Peyer's patch (tissue), 4 donors: ENCODE results near the gene MESP1. TPM values are rescaled to one million over a fixed set of nuclear protein-coding genes. Genes with fewer than 3 reads are reported as not detected.

ENCODE experiments used
- DNase-seq, 3 donors: peaks; one replicate each; pipeline ENCODE4 v3.0.0-alpha.2; 2017 to 2019
- H3K27ac ChIP-seq, 4 donors: fragments of 200-600 bp; sonication (generic); one replicate each; pipeline ENCODE4 v1.5.1; 2016 to 2019
- H3K27me3 ChIP-seq, 2 donors: fragments of 200-600 bp; sonication (generic); one replicate each; pipeline ENCODE4 v1.5.1; 2019
- H3K36me3 ChIP-seq, 3 donors: fragments of 200-600 bp; sonication (generic); one replicate each; pipeline ENCODE4 v1.5.1; 2016 to 2019
- H3K4me1 ChIP-seq, 4 donors: fragments of 200-600 bp; sonication (generic); one replicate each; pipeline ENCODE4 v1.5.1; 2016 to 2019
- H3K4me3 ChIP-seq, 4 donors: fragments of 200-600 bp; sonication (generic); 1 replicate in 3 of 4; 2 replicates in 1 of 4; pipeline ENCODE4 v1.5.1; 2016 to 2019; ENCODE audit warnings: mild to moderate bottlenecking in 1 of 4
- H3K9me3 ChIP-seq, 4 donors: fragments of 200-600 bp; sonication (generic); one replicate each; pipeline ENCODE4 v1.5.1; 2016 to 2019; ENCODE audit warnings: mild to moderate bottlenecking in 1 of 4
- POLR2A ChIP-seq, 2 donors: fragments of 450-650 bp; IDR thresholded peaks; one replicate each; pipeline ENCODE4 v1.5.1; 2017; ENCODE audit warnings: antibody characterized with exemption in 2 of 2, mild to moderate bottlenecking in 2 of 2, moderate library complexity in 2 of 2
- total RNA-seq, 4 donors: library from RNA; depleted of rRNA; stranded (reverse); fragments of >200 nt; gene quantifications; one replicate each; pipeline ENCODE4 v1.1.0, GENCODE V29; 2016
- TF ChIP-seq, protein P1 (sequence below), 6 experiments: fragments of 450-650 bp in 4 of 6; fragments of 200-600 bp in 2 of 6; sonication (generic) in 1 of 6; IDR thresholded peaks; one replicate each; pipeline ENCODE4 v1.5.1; 2017 to 2019; ENCODE audit warnings: antibody characterized with exemption in 6 of 6, mild to moderate bottlenecking in 3 of 6, moderate library complexity in 1 of 6

MESP1 gene
- total RNA-seq, 4 donors from 2014 or later, result 0.95 to 6.6 (median 1.6) TPM; not detected in 1

DNA sequence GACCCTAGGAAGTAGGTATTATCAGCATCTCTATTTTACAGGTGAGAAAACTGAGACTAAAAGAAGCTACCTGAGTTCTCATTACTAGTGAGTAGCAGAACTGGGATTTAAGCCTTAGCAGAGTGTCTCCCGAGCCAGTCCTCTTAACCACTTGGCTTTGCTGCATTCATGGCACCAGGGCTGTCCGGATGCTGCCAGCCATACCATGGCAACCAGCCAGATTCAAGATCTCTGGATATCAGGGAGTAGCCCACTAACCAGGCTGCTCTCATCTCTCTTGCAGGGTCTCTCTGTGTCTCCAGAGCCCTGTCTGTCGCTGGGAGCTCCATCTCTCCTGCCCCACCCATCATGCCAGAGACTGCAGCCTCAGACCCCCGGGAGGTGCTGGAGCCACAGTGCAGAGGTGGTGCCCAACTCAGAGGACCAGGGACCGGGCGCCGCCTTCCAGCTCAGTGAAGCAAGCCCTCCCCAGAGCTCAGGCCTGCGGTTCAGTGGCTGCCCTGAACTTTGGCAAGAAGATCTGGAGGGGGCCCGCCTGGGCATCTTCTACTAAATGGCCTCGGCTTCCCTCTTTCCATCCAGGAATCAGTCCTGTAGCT is 26.8 kb upstream of the MESP1 start:
- Histone ChIP-seq H3K9me3 (no peaks in the 10 kb centered on the region), H3K27ac (no peak overlapping the region), H3K4me3 (no peak overlapping the region), H3K4me1 (peaks cover 2 to 34% (median 9%) of the 10 kb centered on the region in 4 donors), H3K36me3 (no peaks in the 10 kb centered on the region), H3K27me3 (no peaks in the 10 kb centered on the region)
- DNase-seq, result no peak
- TF ChIP-seq, protein P1, sequence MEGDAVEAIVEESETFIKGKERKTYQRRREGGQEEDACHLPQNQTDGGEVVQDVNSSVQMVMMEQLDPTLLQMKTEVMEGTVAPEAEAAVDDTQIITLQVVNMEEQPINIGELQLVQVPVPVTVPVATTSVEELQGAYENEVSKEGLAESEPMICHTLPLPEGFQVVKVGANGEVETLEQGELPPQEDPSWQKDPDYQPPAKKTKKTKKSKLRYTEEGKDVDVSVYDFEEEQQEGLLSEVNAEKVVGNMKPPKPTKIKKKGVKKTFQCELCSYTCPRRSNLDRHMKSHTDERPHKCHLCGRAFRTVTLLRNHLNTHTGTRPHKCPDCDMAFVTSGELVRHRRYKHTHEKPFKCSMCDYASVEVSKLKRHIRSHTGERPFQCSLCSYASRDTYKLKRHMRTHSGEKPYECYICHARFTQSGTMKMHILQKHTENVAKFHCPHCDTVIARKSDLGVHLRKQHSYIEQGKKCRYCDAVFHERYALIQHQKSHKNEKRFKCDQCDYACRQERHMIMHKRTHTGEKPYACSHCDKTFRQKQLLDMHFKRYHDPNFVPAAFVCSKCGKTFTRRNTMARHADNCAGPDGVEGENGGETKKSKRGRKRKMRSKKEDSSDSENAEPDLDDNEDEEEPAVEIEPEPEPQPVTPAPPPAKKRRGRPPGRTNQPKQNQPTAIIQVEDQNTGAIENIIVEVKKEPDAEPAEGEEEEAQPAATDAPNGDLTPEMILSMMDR (IDR thresholded peaks at IDR 0.05), result no peak
- TF ChIP-seq POLR2A (IDR thresholded peaks at IDR 0.05), result no peak

DNA sequence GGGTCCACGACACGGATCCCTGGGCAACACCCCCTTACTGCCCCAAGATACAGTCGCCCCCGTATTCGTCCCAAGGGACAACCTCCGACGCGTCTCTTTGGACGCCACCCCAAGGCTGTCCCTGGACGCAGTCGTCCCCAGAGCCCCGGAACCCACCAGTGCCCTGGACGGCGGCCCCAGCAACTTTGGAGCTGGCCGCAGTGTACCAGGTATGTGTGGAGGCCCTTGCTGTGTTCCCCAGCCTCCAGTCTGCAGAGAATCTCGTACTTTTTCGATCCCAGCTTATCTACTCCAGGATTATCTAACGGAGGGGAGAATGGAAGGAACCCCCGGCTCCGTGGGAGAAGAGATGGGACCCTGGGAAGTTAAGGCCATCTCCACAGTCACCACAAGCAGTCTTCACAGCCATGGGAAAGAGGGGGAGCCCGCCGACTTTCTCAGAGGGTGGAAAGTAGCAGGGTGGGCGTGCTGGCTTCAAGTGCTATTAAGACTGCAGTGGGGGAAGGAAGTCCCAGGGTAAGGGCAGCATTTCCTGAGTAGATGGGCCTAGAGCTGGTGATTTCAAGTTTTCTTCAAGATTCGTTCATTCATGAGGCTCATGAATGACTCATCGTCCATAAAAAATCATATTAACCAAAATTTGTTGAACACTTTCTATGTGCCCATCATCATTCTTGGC is 26.2 kb upstream of the MESP1 start:
- Histone ChIP-seq H3K9me3 (no peaks in the 10 kb centered on the region), H3K4me3 (peak overlapping the region in 2 of 4 donors; percentile 42 to 52), H3K36me3 (no peaks in the 10 kb centered on the region), H3K27me3 (no peaks in the 10 kb centered on the region), H3K27ac (no peak overlapping the region), H3K4me1 (peaks cover 2 to 28% (median 9%) of the 10 kb centered on the region in 4 donors)
- TF ChIP-seq POLR2A (IDR thresholded peaks at IDR 0.05), result no peak
- TF ChIP-seq, protein P1 (IDR thresholded peaks at IDR 0.05), result no peak
- no peak for DNase-seq

DNA sequence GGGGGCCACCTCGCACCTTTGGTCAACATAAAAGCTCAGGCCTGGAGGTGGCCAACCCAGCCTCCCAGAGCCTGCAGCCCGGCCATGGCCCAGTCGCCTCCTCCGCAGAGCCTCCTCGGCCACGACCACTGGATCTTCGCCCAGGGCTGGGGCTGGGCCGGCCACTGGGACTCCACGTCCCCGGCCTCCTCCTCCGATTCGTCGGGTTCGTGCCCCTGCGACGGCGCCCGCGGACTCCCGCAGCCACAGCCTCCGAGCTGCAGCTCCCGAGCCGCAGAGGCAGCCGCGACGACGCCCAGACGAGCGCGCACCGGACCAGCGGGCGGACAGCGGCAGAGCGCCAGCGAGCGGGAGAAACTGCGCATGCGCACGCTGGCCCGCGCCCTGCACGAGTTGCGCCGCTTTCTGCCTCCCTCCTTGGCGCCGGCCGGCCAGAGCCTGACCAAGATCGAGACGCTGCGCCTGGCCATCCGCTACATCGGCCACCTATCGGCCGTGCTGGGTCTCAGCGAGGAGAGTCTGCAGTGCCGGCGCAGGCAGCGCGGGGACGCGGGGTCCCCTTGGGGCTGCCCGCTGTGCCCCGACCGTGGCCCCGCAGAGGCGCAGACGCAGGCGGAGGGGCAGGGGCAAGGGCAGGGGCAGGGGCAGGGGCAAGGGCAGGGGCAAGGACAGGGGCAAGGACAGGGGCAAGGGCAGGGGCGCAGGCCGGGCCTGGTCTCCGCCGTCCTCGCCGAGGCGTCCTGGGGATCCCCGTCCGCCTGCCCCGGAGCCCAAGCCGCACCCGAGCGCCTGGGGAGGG is 25.4 kb upstream of the MESP1 start, which contains the start of gene MESP2:
MESP2 (plus strand) TSS at position 59 of the 799 bp plus-strand sequence; CDS start at position 85, 26 bp downstream.
- Histone ChIP-seq H3K27ac (peak within 1 kb of the TSS in 2 of 4 donors; percentile 12 to 20), H3K4me3 (peak within 1 kb of the TSS; percentile 24 to 53 (median 47)), H3K36me3 (no peaks in the 10 kb centered on the region), H3K27me3 (no peaks in the 10 kb centered on the region), H3K4me1 (peaks cover 2 to 21% (median 9%) of the 10 kb centered on the region in 4 donors), H3K9me3 (no peaks in the 10 kb centered on the region)
- peak; percentile 36 to 88 (median 87) for DNase-seq
- TF ChIP-seq, protein P1 (IDR thresholded peaks at IDR 0.05), result peak in 4 of 6 experiments; percentile 22 to 56 (median 52)
- peak in 1 of 2 donors; percentile 17 for TF ChIP-seq POLR2A (IDR thresholded peaks at IDR 0.05)

GRCh38 chr15:89775815-89776214 is 24.8 kb upstream of the MESP1 start:
- Histone ChIP-seq H3K36me3 (no peaks in the 10 kb centered on the region), H3K27me3 (no peaks in the 10 kb centered on the region), H3K9me3 (no peaks in the 10 kb centered on the region), H3K4me3 (peak overlapping the region in 3 of 4 donors; percentile 42 to 53 (median 52)), H3K27ac (no peak overlapping the region), H3K4me1 (peaks cover 0 to 17% (median 7%) of the 10 kb centered on the region in 4 donors)
- TF ChIP-seq POLR2A (IDR thresholded peaks at IDR 0.05), result no peak
- TF ChIP-seq, protein P1 (IDR thresholded peaks at IDR 0.05), result no peak
- no peak for DNase-seq

- no peaks in the 10 kb centered on the region for H3K36me3 ChIP-seq
- H3K4me1 ChIP-seq, result peaks cover 0 to 13% (median 7%) of the 10 kb centered on the region in 4 donors
- DNase-seq, result no peak
- TF ChIP-seq, protein P1 (IDR thresholded peaks at IDR 0.05), result no peak
- no peaks in the 10 kb centered on the region for H3K9me3 ChIP-seq
- H3K4me3 ChIP-seq, result no peak overlapping the region
- H3K27ac ChIP-seq, result no peak overlapping the region
- H3K27me3 ChIP-seq, result no peaks in the 10 kb centered on the region
Observed at GRCh38 chr15:89774492-89774891, 23.4 kb upstream of the MESP1 start.
